ENCODE data around the gene ANXA6. TPM values are rescaled to one million over a fixed set of nuclear protein-coding genes. Genes with fewer than 3 reads are reported as not detected.

ANXA6 gene
- total RNA-seq, 4 donors from 2014 or later, result 359 to 435 (median 375) TPM

DNA sequence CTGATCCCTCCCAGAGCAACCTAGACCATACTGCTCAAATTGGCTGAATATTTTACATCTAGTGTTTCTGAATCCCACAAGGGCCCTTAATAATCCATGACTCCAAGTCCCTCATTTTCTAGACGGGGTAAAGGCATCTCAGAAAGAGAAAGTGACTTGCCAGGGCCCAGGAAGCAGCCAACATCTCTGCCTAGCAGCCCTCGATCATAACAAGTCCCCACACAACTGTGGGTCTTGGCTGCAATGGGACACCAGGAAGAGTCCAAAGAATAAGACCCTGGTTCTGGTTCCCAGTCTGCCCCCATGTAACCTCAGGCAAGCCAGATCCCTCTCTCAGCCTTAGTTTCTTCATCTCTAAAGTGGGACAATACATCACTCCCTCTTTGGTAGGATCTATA lies 6.3 kb downstream of the ANXA6 start:
- Histone ChIP-seq H3K9me3 (no peaks in the 10 kb centered on the region), H3K27ac (peak overlapping the region; percentile 16 to 95 (median 87)), H3K36me3 (peaks cover 0 to 15% of the 10 kb centered on the region in 2 donors), H3K4me3 (no peak overlapping the region), H3K4me1 (peaks cover 14 to 100% (median 51%) of the 10 kb centered on the region in 3 donors), H3K27me3 (no peaks in the 10 kb centered on the region)
- TF ChIP-seq, protein P1, sequence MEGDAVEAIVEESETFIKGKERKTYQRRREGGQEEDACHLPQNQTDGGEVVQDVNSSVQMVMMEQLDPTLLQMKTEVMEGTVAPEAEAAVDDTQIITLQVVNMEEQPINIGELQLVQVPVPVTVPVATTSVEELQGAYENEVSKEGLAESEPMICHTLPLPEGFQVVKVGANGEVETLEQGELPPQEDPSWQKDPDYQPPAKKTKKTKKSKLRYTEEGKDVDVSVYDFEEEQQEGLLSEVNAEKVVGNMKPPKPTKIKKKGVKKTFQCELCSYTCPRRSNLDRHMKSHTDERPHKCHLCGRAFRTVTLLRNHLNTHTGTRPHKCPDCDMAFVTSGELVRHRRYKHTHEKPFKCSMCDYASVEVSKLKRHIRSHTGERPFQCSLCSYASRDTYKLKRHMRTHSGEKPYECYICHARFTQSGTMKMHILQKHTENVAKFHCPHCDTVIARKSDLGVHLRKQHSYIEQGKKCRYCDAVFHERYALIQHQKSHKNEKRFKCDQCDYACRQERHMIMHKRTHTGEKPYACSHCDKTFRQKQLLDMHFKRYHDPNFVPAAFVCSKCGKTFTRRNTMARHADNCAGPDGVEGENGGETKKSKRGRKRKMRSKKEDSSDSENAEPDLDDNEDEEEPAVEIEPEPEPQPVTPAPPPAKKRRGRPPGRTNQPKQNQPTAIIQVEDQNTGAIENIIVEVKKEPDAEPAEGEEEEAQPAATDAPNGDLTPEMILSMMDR (IDR thresholded peaks at IDR 0.05), result no peak
- no peak for TF ChIP-seq EP300 (IDR thresholded peaks at IDR 0.05)
- TF ChIP-seq POLR2A (IDR thresholded peaks at IDR 0.05), result no peak
- no peak for TF ChIP-seq POLR2AphosphoS5 (IDR thresholded peaks at IDR 0.05)
- WGBS, 2 donors (ENCODE audit: low coverage in 1 of 2), result 0% methylated on average over 1 of the region's 2 CpGs; no CpG with 5 or more reads in 1 of the 2 donors
- ATAC-seq, result no peak

DNA sequence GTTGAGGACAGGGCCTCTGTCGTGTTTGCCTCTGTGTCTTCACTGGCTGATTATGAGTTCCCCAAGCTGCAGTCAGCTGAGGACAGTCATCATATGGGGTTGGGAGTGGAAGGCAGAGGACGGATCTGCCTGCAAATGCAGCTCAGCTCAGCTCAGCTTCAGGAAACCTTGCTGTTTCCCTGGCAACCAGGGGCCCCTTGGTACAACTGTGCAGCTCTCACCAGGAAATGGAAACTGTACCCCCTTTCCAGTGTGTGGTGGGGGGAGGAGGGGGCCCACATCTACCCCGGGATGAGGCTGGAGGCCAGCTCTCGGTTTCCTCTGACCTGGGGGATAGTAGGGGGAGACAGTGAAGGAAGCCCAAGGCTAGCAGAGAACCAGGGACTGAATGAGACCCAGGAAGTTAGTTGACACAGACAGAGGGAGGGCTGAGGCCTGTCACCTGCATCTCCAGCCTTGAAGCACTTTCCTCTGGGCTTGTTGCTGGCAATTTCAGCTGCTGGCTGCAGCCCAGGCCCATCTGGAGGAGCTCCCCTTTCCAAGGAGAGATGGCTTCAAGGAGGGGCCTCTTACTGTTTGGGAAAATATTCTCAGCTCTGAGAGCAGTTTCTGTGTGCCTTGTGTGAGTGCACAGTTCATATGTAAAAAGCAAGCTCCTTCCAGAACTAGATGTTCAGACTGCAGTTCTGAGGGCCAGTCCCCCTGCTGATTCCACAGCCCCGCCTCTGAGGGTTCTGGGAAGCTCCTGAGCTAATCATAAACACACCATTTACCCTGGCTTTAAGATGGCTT lies 6.9 kb downstream of the ANXA6 start:
- Histone ChIP-seq H3K36me3 (peaks cover 0 to 21% of the 10 kb centered on the region in 2 donors), H3K4me3 (no peak overlapping the region), H3K27me3 (no peaks in the 10 kb centered on the region), H3K27ac (peak overlapping the region; percentile 16 to 95 (median 87)), H3K9me3 (no peaks in the 10 kb centered on the region), H3K4me1 (peaks cover 13 to 100% (median 51%) of the 10 kb centered on the region in 3 donors)
- peak; percentile 80 for ATAC-seq
- TF ChIP-seq POLR2AphosphoS5 (IDR thresholded peaks at IDR 0.05) (peak; percentile 64), POLR2A (IDR thresholded peaks at IDR 0.05) (no peak)
- TF ChIP-seq, protein P1 (IDR thresholded peaks at IDR 0.05), result no peak
- WGBS, 2 donors (ENCODE audit: low coverage in 1 of 2), result 21% methylated on average over 5 of the region's 5 CpGs; no CpG with 5 or more reads in 1 of the 2 donors

DNA sequence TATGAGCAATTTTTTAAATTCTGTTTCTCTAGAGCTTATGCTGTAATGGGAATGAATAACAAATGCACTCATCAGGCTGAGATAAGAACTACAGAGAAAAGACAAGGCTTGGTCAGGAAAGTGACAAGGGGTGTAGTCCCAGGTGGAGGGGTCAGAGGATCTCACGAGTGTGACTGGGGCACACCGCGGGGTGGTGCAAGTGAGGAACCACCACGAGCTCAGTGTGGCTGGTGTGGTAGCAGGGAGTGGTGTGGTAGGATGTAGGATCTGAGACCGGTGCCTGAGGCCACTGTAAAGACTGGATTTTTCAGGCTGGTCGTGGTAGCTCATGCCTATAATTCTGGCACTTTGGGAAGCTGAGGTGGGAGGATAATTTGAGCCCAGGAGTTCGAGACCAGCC lies 9.0 kb downstream of the ANXA6 start:
- no peak overlapping the region for H3K27ac ChIP-seq
- H3K27me3 ChIP-seq, result no peaks in the 10 kb centered on the region
- no peak for ATAC-seq
- WGBS, 2 donors (ENCODE audit: low coverage in 1 of 2), result 75% methylated on average over 5 of the region's 7 CpGs; no CpG with 5 or more reads in 1 of the 2 donors
- H3K4me1 ChIP-seq, result peaks cover 8 to 100% (median 36%) of the 10 kb centered on the region in 3 donors
- H3K4me3 ChIP-seq, result no peak overlapping the region
- TF ChIP-seq POLR2A (IDR thresholded peaks at IDR 0.05) (no peak), POLR2AphosphoS5 (IDR thresholded peaks at IDR 0.05) (no peak), EP300 (IDR thresholded peaks at IDR 0.05) (no peak)
- TF ChIP-seq, protein P1 (IDR thresholded peaks at IDR 0.05), result no peak
- H3K9me3 ChIP-seq, result no peaks in the 10 kb centered on the region
- peaks cover 0 to 40% of the 10 kb centered on the region in 2 donors for H3K36me3 ChIP-seq

- no peaks in the 10 kb centered on the region for H3K9me3 ChIP-seq
- peaks cover 0 to 50% of the 10 kb centered on the region in 2 donors for H3K36me3 ChIP-seq
- WGBS, 2 donors (ENCODE audit: low coverage in 1 of 2), result 83 to 92% methylated on average over 2 of the region's 4 CpGs
- TF ChIP-seq, protein P1 (IDR thresholded peaks at IDR 0.05), result no peak
- TF ChIP-seq EP300 (IDR thresholded peaks at IDR 0.05), result no peak
- TF ChIP-seq POLR2AphosphoS5 (IDR thresholded peaks at IDR 0.05), result no peak
- TF ChIP-seq POLR2A (IDR thresholded peaks at IDR 0.05), result no peak
- no peak overlapping the region for H3K27ac ChIP-seq
- H3K4me3 ChIP-seq, result no peak overlapping the region
- no peak for ATAC-seq
- H3K27me3 ChIP-seq, result no peaks in the 10 kb centered on the region
- peaks cover 8 to 100% (median 42%) of the 10 kb centered on the region in 3 donors for H3K4me1 ChIP-seq
These were observed 10.5 kb downstream of the ANXA6 start for GRCh38 chr5:151147033-151147432.

DNA sequence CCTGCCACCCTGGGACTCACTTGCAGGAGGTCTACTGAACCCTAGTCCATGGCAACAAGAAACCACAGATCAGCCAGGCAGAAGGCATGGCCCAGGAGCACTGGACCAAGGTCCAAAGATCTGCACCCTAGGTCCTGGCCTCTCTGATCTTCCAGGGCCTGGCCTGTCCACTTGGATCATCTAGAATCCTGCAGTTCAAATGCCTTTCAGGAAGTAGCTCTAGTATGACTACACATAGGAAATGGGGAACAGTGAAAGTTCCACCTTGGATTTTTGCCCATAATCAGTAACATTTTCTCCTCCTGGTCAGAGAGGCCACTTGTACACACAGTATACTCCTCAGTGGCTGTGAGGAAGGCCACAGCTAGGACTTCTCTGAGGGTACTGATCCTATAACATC lies 11.5 kb downstream of the ANXA6 start:
- no peak for ATAC-seq
- Histone ChIP-seq H3K4me1 (peaks cover 3 to 100% (median 41%) of the 10 kb centered on the region in 3 donors), H3K36me3 (peaks cover 0 to 50% of the 10 kb centered on the region in 2 donors), H3K9me3 (no peaks in the 10 kb centered on the region), H3K27me3 (no peaks in the 10 kb centered on the region), H3K4me3 (no peak overlapping the region), H3K27ac (no peak overlapping the region)
- TF ChIP-seq, protein P1 (IDR thresholded peaks at IDR 0.05), result no peak
- TF ChIP-seq POLR2A (IDR thresholded peaks at IDR 0.05), result no peak
- no peak for TF ChIP-seq POLR2AphosphoS5 (IDR thresholded peaks at IDR 0.05)
- no peak for TF ChIP-seq EP300 (IDR thresholded peaks at IDR 0.05)

Measured in gastroesophageal sphincter (tissue), 4 donors.